ENCODE measurements around the gene KIF23. TPM values are rescaled to one million over a fixed set of nuclear protein-coding genes. Genes with fewer than 3 reads are reported as not detected.

KIF23 gene
- total RNA-seq, 2 experiments from 2014 or later = 54.0 to 61.6 TPM

GRCh38 chr15:69456208-69457166 lies 42.3 kb downstream of the KIF23 start:
- H4K20me1 ChIP-seq (ENCODE audit: insufficient read depth, low read length) = peaks cover 48% of the 10 kb centered on the region
- no peaks in the 10 kb centered on the region for H3K9me2 ChIP-seq (ENCODE audit: insufficient read depth, low read length)
- H3K4me3 ChIP-seq (ENCODE audit: low read depth, low read length, poor library complexity, severe bottlenecking) = no peak overlapping the region
- intact Hi-C loops (cut with micrococcal nuclease; ENCODE audit: unreplicated experiment) = loop anchor here (10.0 kb wide), 1 partner anchor 642 kb away; no protein-coding TSS in a partner anchor
- peaks cover 55% of the 10 kb centered on the region for H3K36me3 ChIP-seq (ENCODE audit: insufficient read depth, low read length)
- peaks cover 39% of the 10 kb centered on the region for H3K79me2 ChIP-seq (ENCODE audit: insufficient read depth, low read depth, low read length)
- H2AFZ ChIP-seq (ENCODE audit: low read length) = no peak overlapping the region
- H3K4me2 ChIP-seq (ENCODE audit: low read length) = 0 out of 2 replicates have a peak overlapping the region, but pooled peaks have one; percentile 78
- no peaks in the 10 kb centered on the region for H3K9me3 ChIP-seq (ENCODE audit: low read length)
- ChIA-PET CTCF (ENCODE audit: unreplicated experiment) (no interaction called here), POLR2A (interaction anchor here (1.1 kb wide), 1 partner anchor 39 kb away, joined by 4 read pairs; no protein-coding TSS in a partner anchor)
- no TSS peak for BruUV-seq (replicated peaks)
- peaks cover 20% of the 10 kb centered on the region for H3K4me1 ChIP-seq (ENCODE audit: insufficient read depth, low read length, poor library complexity, severe bottlenecking)
- no peak for DNase-seq (ENCODE audit: low spot score)
- TF ChIP-seq CTCF (conservative IDR thresholded peaks at IDR 0.05; ENCODE audit: low read length) (no peak), EZH2phosphoT487 (IDR thresholded peaks at IDR 0.05; ENCODE audit: borderline replicate concordance, low read depth, low read length) (no peak)
- H3K27ac ChIP-seq (ENCODE audit: low read depth, low read length, poor library complexity, severe bottlenecking) = peak overlapping the region; percentile 10

- no peaks in the 10 kb centered on the region for H3K9me3 ChIP-seq (ENCODE audit: low read length)
- POLR2A ChIA-PET = interaction anchor here (0.7 to 1.1 kb wide), 2 partner anchors 40 to 789 kb away, joined by 3 to 4 read pairs; no protein-coding TSS in a partner anchor
- no peak overlapping the region for H2AFZ ChIP-seq (ENCODE audit: low read length)
- intact Hi-C loops (cut with micrococcal nuclease; ENCODE audit: unreplicated experiment) = loop anchor here (10.0 kb wide), 1 partner anchor 643 kb away; no protein-coding TSS in a partner anchor
- no peaks in the 10 kb centered on the region for H3K9me2 ChIP-seq (ENCODE audit: insufficient read depth, low read length)
- no peak overlapping the region for H3K4me3 ChIP-seq (ENCODE audit: low read depth, low read length, poor library complexity, severe bottlenecking)
- peaks cover 32% of the 10 kb centered on the region for H3K79me2 ChIP-seq (ENCODE audit: insufficient read depth, low read depth, low read length)
- DNase-seq (ENCODE audit: low spot score) = peak; percentile 23
- TF ChIP-seq EZH2phosphoT487 (IDR thresholded peaks at IDR 0.05; ENCODE audit: borderline replicate concordance, low read depth, low read length) = no peak
- TF ChIP-seq CTCF (conservative IDR thresholded peaks at IDR 0.05; ENCODE audit: low read length) = no peak
- no TSS peak for BruUV-seq (replicated peaks)
- H3K4me2 ChIP-seq (ENCODE audit: low read length) = no peak overlapping the region
- CTCF ChIA-PET (ENCODE audit: unreplicated experiment) = no interaction called here
- H3K4me1 ChIP-seq (ENCODE audit: insufficient read depth, low read length, poor library complexity, severe bottlenecking) = peaks cover 24% of the 10 kb centered on the region
- peak overlapping the region; percentile 23 for H3K27ac ChIP-seq (ENCODE audit: low read depth, low read length, poor library complexity, severe bottlenecking)
- peaks cover 55% of the 10 kb centered on the region for H3K36me3 ChIP-seq (ENCODE audit: insufficient read depth, low read length)
- H4K20me1 ChIP-seq (ENCODE audit: insufficient read depth, low read length) = peaks cover 48% of the 10 kb centered on the region
Observed at GRCh38 chr15:69457304-69458280, 43.4 kb downstream of the KIF23 start.
